ENCODE data around the gene EBPL.

DNA sequence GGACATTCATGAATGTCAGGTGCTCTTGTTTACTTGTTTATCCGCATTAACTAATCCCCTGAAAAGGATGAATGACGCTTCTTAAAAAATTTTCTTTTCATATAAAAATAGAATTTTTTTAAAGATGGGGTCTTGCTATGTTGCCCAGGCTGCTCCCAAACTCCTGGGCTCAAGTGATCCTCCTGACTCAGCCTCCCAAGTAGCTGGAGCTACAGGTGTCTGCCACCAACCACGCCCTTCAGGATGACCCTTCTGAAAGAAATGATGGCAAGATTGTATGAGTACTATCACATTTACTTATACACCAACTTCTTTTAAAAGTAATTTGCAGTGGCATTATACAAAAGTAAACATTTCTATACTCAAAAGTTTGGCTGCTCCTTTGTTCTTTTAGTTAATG lies 6.2 kb upstream of the EBPL start:
- TF ChIP-seq CTCF (IDR thresholded peaks at IDR 0.05) (no peak), POLR2AphosphoS5 (IDR thresholded peaks at IDR 0.05) (no peak)
